Measurements from ENCODE around the gene PTGES. TPM values are rescaled to one million over a fixed set of nuclear protein-coding genes. Genes with fewer than 3 reads are reported as not detected.
A peak's percentile ranks its signal among the peaks of the same experiment; 100 is the strongest.
"Not testable (repeated sequence)": the region's sequence is repeated elsewhere in the genome, so short reads cannot be mapped to it uniquely, and the experiment has no call there.

PTGES gene
- total RNA-seq, 2 experiments from 2014 or later = 0.09 to 0.16 TPM

DNA sequence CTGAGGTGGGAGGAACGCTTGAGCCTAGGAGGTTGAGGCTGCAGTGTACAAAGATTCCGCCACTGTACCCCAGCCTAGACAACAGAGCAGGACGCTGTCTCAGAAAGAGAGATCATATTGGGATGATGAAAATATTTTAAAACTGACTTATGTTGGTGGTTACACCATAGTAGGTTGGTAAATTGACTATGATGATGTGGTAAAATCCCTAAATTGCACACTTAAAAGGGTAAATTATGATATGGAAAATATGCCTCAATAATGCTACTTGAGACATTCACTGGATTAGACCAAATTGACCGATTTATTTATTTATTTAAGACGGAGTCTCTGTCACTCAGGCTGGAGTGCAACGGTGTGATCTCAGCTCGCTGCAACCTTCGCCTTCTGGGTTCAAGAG is 28.3 kb upstream of the PTGES start:
- intact Hi-C loops (cut with DNase I, micrococcal nuclease) = loop anchor here in 1 of 2 experiments (5.0 to 10.0 kb wide), 2 partner anchors 139 to 646 kb away; partner anchors contain the start of gene ASB6
- POLR2A ChIA-PET = no interaction called here

GRCh38 chr9:129779560-129780190 is 26.8 kb upstream of the PTGES start:
- H3K27ac Mint-ChIP-seq = no peak overlapping the region
- ChIA-PET POLR2A (no interaction called here), CTCF (interaction anchor here (1.4 to 9.0 kb wide), 3 partner anchors 9 to 40 kb away, joined by 5 to 101 read pairs (median 20); no protein-coding TSS in a partner anchor)
- H3K4me3 Mint-ChIP-seq = no peak overlapping the region
- peaks cover 16% of the 10 kb centered on the region for H3K4me1 Mint-ChIP-seq
- no peaks in the 10 kb centered on the region for H3K36me3 Mint-ChIP-seq (ENCODE audit: low read depth)
- no peaks in the 10 kb centered on the region for H3K9me3 Mint-ChIP-seq (ENCODE audit: low read depth)
- DNase-seq = no peak
- no peaks in the 10 kb centered on the region for H3K27me3 Mint-ChIP-seq
- intact Hi-C loops (cut with DNase I, micrococcal nuclease) = loop anchor here in 1 of 2 experiments (5.0 to 10.0 kb wide), 2 partner anchors 137 to 645 kb away; partner anchors contain the start of gene ASB6
- no peak for ATAC-seq

More for the DNA sequence above, 28.3 kb upstream of the PTGES start:
- Mint-ChIP-seq H3K27ac (no peak overlapping the region), H3K27me3 (no peaks in the 10 kb centered on the region), H3K4me3 (no peak overlapping the region), H3K9me3 (ENCODE audit: low read depth) (no peaks in the 10 kb centered on the region), H3K36me3 (ENCODE audit: low read depth) (no peaks in the 10 kb centered on the region), H3K4me1 (peaks cover 16% of the 10 kb centered on the region)
- CTCF ChIA-PET = interaction anchor here (1.1 to 9.0 kb wide), 6 partner anchors 10 to 138 kb away, joined by 3 to 101 read pairs (median 12); no protein-coding TSS in a partner anchor
- ATAC-seq (no peak), DNase-seq (no peak)

DNA sequence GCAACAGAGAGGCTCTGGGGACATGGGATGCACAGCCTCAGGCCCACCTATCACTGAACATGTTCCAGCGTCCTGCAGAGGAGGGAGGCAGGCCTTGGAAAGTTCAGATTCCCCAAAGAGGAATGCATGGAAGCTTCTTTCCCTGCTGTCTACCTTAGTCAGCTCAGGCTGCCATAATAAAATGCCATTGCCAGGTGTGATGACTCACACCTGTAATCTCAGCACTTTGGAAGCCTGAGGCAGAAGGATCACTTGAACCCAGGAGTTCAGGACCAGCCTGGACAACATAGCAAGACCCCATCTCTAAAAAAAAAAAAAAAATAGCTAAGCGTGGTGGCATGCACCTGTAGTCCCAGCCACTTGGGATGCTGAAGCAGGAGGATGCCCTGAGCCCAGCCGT is 25.6 kb upstream of the PTGES start:
- no peaks in the 10 kb centered on the region for H3K27me3 Mint-ChIP-seq
- ATAC-seq (no peak), DNase-seq (no peak)
- intact Hi-C loops (cut with DNase I, micrococcal nuclease) = no loop called here
- ChIA-PET CTCF (interaction anchor here (0.6 to 1.9 kb wide), 3 partner anchors 13 to 70 kb away, joined by 3 to 25 read pairs (median 4); no protein-coding TSS in a partner anchor), POLR2A (no interaction called here)
- no peak overlapping the region for H3K27ac Mint-ChIP-seq
- no peaks in the 10 kb centered on the region for H3K9me3 Mint-ChIP-seq (ENCODE audit: low read depth)
- peaks cover 12% of the 10 kb centered on the region for H3K4me1 Mint-ChIP-seq
- H3K4me3 Mint-ChIP-seq = no peak overlapping the region
- no peaks in the 10 kb centered on the region for H3K36me3 Mint-ChIP-seq (ENCODE audit: low read depth)

DNA sequence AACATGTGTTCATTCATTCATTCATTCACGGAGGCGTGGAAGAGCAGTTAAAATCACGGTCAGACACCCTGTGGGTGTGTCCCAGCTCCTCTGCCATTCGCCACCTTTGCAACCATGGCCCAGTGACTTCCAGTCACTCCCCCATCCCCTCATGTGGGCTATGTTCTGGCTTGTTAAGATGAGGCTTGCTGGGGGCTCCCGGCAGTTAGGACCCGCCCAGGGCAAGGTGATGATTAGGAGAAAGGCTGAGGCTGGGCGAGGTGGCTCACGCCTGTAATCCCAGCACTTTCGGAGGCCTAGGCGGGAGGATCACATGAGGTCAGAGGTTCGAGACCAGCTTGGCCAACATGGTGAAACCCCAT is 24.9 kb upstream of the PTGES start:
- H3K27ac Mint-ChIP-seq = no peak overlapping the region

DNA sequence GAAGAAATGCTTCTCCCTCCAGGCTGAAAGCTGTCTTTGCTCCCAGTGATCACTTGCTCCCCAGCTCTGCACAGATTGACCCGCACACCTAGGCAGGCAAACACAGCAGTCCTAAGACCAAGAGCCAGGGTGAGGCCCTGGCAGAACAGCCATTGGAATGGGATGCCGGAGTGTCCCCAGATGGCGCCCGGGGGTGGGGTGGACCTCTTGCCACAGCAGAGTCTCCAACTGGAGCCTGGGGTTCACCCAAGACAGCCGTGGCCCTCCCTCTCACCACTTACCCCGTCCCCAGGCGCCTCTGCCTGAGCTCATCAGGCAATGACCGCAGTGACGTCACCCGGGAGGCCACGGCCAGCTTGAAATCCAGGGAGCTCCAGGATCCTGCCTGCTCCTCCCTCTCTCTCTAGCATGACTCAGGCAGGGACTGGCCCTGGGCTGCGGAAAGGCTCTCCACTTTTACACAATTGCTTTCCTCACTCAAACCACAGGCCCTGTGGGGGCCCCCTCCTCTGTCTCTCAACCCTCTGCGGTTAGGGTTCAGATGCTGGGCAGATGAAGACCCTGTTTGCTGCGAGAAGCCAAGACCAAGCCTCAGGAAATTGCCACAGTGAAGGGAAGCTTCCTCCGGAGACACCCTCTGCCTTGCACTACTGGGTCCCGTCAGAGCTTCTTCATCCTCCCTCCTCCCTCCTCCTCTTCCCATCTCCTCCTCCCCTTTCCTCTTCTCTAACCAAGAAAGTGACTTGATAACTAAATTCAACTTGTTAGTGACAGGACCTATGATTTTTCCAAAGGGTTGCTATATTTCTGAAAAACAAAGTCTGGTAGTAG is 24.3 kb upstream of the PTGES start:
- H3K4me1 Mint-ChIP-seq = peaks cover 12% of the 10 kb centered on the region
- POLR2A ChIA-PET = interaction anchor here (0.6 to 1.0 kb wide), 2 partner anchors 18 to 43 kb away, joined by 3 read pairs; no protein-coding TSS in a partner anchor
- no peaks in the 10 kb centered on the region for H3K27me3 Mint-ChIP-seq
- ATAC-seq (peak; percentile 94), DNase-seq (peak; percentile 87)
- H3K36me3 Mint-ChIP-seq (ENCODE audit: low read depth) = no peaks in the 10 kb centered on the region
- no peak overlapping the region for H3K27ac Mint-ChIP-seq
- CTCF ChIA-PET = interaction anchor here (1.2 to 1.9 kb wide), 5 partner anchors 11 to 51 kb away, joined by 3 to 25 read pairs (median 4); no protein-coding TSS in a partner anchor
- H3K4me3 Mint-ChIP-seq = peak overlapping the region; percentile 30
- H3K9me3 Mint-ChIP-seq (ENCODE audit: low read depth) = no peaks in the 10 kb centered on the region
- intact Hi-C loops (cut with DNase I, micrococcal nuclease) = no loop called here

More for the DNA sequence above, 24.9 kb upstream of the PTGES start:
- ChIA-PET CTCF (interaction anchor here (1.3 to 1.9 kb wide), 3 partner anchors 12 to 52 kb away, joined by 4 to 25 read pairs (median 4); no protein-coding TSS in a partner anchor), POLR2A (interaction anchor here (1.0 kb wide), 1 partner anchor 19 kb away, joined by 3 read pairs; no protein-coding TSS in a partner anchor)
- DNase-seq (peak; percentile 22), ATAC-seq (peak; percentile 43)
- H3K4me3 Mint-ChIP-seq = peak overlapping the region; percentile 30
- H3K36me3 Mint-ChIP-seq (ENCODE audit: low read depth) = no peaks in the 10 kb centered on the region
- peaks cover 12% of the 10 kb centered on the region for H3K4me1 Mint-ChIP-seq
- no peaks in the 10 kb centered on the region for H3K9me3 Mint-ChIP-seq (ENCODE audit: low read depth)
- intact Hi-C loops (cut with DNase I, micrococcal nuclease) = no loop called here
- H3K27me3 Mint-ChIP-seq = no peaks in the 10 kb centered on the region

- no peaks in the 10 kb centered on the region for H3K27me3 Mint-ChIP-seq
- CTCF ChIA-PET = interaction anchor here (0.7 to 1.9 kb wide), 7 partner anchors 15 to 331 kb away, joined by 3 to 25 read pairs (median 4); no protein-coding TSS in a partner anchor
- intact Hi-C loops (cut with DNase I, micrococcal nuclease) = no loop called here
- H3K9me3 Mint-ChIP-seq (ENCODE audit: low read depth) = no peaks in the 10 kb centered on the region
- POLR2A ChIA-PET = no interaction called here
- no peak overlapping the region for H3K4me3 Mint-ChIP-seq
- ATAC-seq = no peak
- DNase-seq = no peak
- H3K27ac Mint-ChIP-seq = no peak overlapping the region
- peaks cover 12% of the 10 kb centered on the region for H3K4me1 Mint-ChIP-seq
- no peaks in the 10 kb centered on the region for H3K36me3 Mint-ChIP-seq (ENCODE audit: low read depth)
These were observed 23.7 kb upstream of the PTGES start for GRCh38 chr9:129776566-129776937.

GRCh38 chr9:129776096-129776495 is 23.3 kb upstream of the PTGES start:
- H3K9me3 Mint-ChIP-seq (ENCODE audit: low read depth); H3K36me3 Mint-ChIP-seq (ENCODE audit: low read depth); DNase-seq; H3K27me3 Mint-ChIP-seq; H3K4me3 Mint-ChIP-seq; POLR2A ChIA-PET; ATAC-seq; intact Hi-C loops (cut with DNase I, micrococcal nuclease); H3K27ac Mint-ChIP-seq: not testable (repeated sequence)
- peaks cover 12% of the 10 kb centered on the region for H3K4me1 Mint-ChIP-seq
- CTCF ChIA-PET = interaction anchor here (0.6 to 1.9 kb wide), 7 partner anchors 16 to 473 kb away, joined by 3 to 8 read pairs (median 4); no protein-coding TSS in a partner anchor

GRCh38 chr9:129775448-129775798 is 22.6 kb upstream of the PTGES start:
- POLR2A ChIA-PET = no interaction called here
- Mint-ChIP-seq H3K27ac (no peak overlapping the region), H3K9me3 (ENCODE audit: low read depth) (no peaks in the 10 kb centered on the region), H3K4me3 (no peak overlapping the region), H3K27me3 (no peaks in the 10 kb centered on the region), H3K4me1 (peaks cover 12% of the 10 kb centered on the region), H3K36me3 (ENCODE audit: low read depth) (no peaks in the 10 kb centered on the region)
- intact Hi-C loops (cut with DNase I, micrococcal nuclease) = no loop called here
- CTCF ChIA-PET = interaction anchor here (0.6 to 1.9 kb wide), 4 partner anchors 38 to 474 kb away, joined by 3 to 8 read pairs (median 4); no protein-coding TSS in a partner anchor
- ATAC-seq (no peak), DNase-seq (no peak)

- no peaks in the 10 kb centered on the region for H3K9me3 Mint-ChIP-seq (ENCODE audit: low read depth)
- no peak overlapping the region for H3K4me3 Mint-ChIP-seq
- no peak for DNase-seq
- no peaks in the 10 kb centered on the region for H3K27me3 Mint-ChIP-seq
- H3K4me1 Mint-ChIP-seq = peaks cover 12% of the 10 kb centered on the region
- CTCF ChIA-PET = interaction anchor here (1.1 to 1.9 kb wide), 3 partner anchors 37 to 332 kb away, joined by 4 to 8 read pairs (median 4); no protein-coding TSS in a partner anchor
- intact Hi-C loops (cut with DNase I, micrococcal nuclease) = no loop called here
- no peaks in the 10 kb centered on the region for H3K36me3 Mint-ChIP-seq (ENCODE audit: low read depth)
- POLR2A ChIA-PET = no interaction called here
- ATAC-seq = no peak
- H3K27ac Mint-ChIP-seq = no peak overlapping the region
These were observed 22.1 kb upstream of the PTGES start for GRCh38 chr9:129774791-129775447.

- DNase-seq = no peak
- ChIA-PET POLR2A (no interaction called here), CTCF (no interaction called here)
- no peaks in the 10 kb centered on the region for H3K9me3 Mint-ChIP-seq (ENCODE audit: low read depth)
- no peak overlapping the region for H3K27ac Mint-ChIP-seq
- no peak overlapping the region for H3K4me3 Mint-ChIP-seq
- H3K27me3 Mint-ChIP-seq = no peaks in the 10 kb centered on the region
- no peaks in the 10 kb centered on the region for H3K36me3 Mint-ChIP-seq (ENCODE audit: low read depth)
- peaks cover 12% of the 10 kb centered on the region for H3K4me1 Mint-ChIP-seq
- no peak for ATAC-seq
- intact Hi-C loops (cut with DNase I, micrococcal nuclease) = no loop called here
These were observed 20.6 kb upstream of the PTGES start for GRCh38 chr9:129773262-129774048.
